Stimulated activated CD8-positive, alpha-beta memory T cell treated with anti-CD3 and anti-CD28 coated beads, Interleukin-12 subunit alpha, Interleukin-12 subunit beta, amount 100 ng/mL, for 1 hour (primary cell): ENCODE results near the gene SEMA3F.

Experiments
- DNase-seq: peaks from one replicate; pipeline ENCODE4 v3.0.0-alpha.2; 2020; ENCODE audit warnings: low read depth

Gene SEMA3F

DNA sequence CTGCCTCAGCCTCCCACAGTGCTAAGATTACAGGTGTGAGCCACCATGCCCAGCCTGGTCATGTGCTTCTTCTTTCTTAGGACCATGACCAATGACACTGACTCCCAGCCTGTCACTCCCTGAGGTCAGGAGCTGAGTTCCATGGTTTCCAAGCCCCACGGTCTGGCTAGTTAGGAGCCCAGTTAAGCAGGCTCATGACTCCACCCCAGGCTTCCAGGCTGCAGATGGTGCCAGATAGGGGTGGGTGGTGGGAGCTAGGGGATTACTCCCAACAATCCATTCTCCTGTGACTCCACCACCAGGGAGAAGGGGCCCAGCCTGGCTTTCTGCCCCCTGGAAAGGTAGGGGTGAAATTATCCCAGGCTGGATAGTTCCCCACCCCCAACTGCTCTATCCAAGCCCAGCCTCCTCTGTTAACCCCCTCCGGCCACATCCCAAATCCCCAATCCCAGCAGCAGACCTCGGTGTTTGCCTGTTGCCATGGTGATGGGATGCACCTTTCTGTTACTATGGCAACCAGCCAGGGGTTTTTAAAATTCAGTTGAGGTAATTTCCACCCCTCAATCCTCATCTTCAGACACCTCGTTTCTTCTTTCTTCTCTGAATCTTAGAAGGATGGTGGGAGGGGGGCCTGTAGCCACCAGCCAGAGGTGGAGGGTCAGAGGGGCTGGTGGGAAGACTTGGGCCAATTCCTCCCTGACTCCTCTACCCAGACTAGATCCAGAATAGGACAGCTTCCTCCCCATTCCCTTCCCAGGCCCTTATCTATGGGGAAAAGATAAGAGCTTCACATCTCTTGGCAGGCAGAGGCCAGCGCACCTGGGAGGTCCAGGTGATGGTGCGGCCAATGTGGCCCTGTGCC is 22.5 kb upstream of the SEMA3F start:
- no peak for DNase-seq

DNA sequence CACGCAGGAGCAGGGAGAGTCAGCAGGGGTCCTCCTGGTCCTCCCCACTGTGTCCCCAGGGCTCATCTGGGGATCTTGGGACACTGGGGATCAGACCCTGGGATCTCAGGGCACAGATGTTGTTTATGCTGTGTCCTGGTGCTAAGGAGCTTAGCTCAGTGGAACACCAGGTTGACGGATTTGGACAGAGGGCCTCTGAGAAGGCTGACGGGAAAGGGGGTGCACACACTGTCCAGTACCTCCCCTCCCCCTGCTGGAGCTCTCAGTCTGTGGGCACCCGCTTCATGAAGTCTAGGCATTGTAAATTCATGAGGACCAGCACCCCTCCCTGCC is 21.9 kb upstream of the SEMA3F start:
- no peak for DNase-seq

DNA sequence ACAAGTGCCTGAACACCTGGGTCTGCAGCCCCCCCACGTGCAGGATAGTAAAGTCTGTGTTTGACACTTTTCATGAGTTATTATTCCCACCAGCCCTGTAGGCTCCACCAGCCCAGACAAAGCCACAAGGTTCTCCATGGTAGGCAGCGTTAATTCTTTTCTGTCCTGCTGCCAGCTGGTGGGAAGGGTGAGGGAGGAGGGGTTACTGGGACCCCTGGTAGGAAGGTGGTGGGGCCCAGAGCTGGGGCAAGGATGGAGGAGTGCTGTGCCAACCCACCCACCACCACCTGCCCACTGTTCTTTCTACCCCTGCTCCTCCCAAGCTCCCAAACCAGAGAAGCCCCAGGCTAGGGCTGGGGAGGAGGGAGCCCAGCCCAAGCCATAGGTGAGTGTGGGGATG is 20.8 kb upstream of the SEMA3F start:
- no peak for DNase-seq

DNA sequence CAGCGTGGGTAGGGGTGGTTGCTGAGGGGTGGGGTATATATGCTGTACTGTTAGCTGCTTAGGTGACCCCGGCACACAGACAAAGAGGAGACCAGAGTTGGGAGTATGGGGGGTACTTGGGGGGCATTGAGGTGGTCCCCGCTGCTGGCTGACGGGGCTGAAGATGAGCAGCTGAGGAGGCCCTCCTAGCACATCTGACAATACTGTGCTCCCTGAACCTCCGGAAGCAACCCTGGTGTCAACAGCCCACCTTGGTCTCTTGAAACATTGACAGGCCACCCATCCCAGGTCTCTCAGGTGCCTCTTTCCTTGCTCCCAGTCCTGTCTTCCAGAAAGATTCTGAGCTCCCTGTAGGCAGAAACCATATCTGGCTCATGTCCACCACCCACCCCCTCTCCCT is 19.2 kb upstream of the SEMA3F start:
- DNase-seq: no peak

DNA sequence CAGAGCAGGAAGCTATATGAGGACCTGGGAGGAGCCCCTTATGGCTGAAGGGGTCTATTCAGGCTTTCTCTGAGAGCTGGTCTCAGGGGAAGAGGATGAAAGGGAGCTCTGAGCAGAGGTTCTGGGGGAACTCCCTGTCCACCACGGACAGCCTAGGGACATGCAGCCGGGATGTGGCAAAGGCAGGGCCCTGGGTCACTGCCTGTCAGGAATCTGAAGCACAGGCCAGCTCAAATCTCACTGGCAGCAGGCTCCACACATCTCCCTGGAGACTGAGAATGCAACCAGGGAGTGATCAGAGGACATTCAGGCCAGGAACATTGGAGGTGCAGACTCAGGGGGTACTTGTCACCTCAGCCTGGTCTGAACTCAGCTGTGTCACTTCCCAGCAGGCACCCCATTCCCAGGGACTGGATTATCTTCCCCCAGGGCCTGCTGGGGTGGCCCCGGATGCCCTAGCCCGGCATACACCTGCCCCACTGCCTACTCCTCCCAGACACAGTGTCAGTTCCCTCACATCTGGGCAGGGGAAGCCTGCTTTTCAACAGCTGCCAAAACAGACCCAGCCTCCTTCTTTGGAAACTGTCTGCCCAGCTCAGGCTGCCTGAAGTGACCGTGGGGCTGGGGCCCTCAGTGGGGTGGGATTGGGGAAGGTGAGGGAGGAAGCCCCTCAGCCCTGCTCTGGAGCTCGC is 18.3 kb upstream of the SEMA3F start:
- DNase-seq: no peak

DNA sequence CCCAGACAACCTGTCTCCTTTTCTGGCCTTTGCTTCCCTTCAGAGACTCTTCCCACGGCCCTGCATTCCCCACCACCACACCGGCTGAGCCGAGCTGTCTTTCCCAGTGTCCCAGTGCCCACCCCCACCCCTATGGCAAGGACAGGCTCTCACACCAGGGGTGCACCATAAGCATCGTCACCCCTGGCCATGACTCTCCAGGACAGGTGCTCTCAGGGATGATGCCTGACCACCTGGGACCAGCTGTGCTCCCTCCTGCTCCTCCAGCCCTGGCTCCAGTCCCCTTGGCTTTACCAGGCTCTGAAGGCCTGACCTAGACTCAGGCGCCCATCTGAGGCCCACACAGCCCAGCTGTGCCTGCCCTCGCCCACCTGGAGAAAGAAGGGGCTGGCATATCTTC is 17.6 kb upstream of the SEMA3F start:
- DNase-seq: no peak

DNA sequence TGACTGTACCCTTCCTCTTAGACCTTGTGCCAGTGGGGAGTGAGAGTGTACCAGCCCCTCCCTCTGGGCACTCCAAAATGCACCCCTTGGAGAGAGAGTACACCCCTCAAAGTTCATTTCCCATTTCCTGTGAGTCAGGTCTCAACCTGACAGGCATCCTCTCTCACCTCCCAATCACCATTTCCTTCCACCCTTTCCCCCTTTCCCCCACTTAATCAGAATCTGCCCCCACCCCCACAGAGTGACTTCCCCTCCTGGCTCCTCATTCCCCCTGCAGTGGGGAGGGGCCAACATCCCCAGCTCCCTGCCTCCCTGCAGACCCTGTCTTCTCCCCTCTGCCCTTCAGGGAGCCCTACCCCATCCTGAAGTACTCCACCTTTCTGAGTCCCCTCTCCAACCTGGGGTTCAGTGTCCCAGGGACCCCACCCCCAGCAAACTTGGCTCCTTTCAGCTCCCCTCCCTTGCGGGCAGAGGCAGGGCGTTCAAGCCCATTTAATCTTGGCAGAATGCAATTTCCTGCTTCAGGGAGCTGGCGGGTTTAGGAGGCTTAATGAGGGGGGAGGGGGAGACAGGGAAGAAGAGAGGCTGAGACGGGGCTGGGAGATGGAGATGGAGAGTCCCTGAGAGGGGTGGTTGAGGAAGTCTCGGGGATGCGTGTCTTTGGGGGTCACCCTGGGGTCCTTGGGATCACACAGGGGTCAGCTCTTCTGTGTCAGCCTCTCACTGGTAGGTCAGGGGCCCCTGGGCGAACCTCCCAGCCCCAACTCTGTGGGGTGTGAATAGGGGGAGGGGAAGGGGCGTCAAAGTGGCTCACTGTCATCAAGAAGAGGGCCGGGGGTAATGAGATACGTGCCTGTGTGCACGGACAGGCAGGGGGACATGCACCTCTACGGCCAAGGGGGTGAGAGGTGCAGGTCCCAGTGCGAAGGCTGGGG is 16.6 kb upstream of the SEMA3F start:
- no peak for DNase-seq

DNA sequence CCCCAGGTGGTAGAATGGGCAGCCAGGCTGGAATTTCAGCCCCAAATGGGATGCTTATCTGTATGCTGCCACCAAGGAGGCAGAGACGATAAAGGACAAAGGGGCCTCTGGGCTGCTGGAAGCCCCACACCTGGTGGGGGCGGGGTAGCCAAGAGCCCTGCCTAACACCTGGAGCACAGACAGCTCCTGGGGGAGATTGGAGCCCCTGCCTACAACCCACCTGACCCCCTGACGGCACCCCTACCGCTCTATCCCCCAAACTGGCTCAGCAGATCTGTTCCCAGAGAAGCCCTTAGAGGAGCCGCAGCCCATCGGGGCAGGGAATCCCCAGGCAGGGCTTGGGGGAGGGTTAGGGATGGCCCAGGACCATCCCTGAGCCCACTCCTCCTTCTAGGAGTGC is 15.8 kb upstream of the SEMA3F start:
- DNase-seq: no peak

DNA sequence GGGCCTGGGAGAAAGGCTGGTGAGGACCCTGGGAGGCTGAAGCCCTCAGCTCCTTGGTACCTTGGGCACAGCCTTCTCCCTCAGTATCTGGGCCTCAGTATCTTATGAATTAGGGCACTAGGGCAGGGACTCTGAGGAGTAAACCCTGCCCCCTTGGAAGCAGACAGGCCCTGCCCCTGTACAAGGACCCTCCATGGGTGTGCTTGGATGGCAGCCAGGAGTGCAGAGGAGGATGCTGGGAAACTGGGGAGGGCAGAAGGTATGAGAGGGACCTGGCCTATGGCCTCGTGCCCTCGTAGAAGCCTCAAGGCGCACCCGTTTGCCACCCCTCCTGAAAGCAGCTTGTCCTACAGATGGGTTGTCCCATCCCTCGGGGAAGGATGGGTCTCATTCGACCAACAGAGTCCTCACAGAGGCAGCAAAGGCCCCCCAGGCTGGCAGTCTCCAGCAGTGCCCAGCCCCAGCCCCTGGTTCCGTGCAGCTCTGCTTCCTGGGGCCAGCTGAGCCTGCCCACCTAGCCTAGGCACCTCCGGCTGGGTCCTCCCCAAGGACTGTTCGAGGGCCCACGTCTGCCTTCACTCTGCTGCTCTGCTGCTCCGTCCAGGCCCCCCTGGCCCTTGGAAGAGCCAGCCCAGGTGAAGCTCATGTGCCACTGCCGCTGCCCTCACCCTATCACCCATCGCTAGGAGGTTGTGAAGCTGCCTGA is 15.3 kb upstream of the SEMA3F start:
- no peak for DNase-seq

DNA sequence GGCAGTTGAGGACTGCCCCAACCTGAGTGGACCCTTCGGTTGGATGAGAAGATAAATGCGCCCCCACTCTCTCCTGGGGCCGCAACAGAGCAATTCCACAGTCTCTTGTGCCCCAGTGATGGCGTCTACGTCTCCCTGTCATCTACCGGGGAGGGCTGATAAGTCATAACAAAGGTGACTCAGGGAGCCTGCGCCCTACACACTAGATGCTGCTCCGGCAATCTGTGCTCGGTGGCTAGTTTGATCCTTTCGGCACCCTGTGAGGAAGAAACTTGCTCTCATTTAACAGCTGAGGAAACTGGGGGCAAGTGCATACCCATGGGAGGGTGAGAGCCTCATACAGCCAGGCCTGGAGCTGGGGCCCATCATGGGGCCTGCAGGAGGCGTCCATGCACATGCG is 14.1 kb upstream of the SEMA3F start:
- DNase-seq: no peak

DNA sequence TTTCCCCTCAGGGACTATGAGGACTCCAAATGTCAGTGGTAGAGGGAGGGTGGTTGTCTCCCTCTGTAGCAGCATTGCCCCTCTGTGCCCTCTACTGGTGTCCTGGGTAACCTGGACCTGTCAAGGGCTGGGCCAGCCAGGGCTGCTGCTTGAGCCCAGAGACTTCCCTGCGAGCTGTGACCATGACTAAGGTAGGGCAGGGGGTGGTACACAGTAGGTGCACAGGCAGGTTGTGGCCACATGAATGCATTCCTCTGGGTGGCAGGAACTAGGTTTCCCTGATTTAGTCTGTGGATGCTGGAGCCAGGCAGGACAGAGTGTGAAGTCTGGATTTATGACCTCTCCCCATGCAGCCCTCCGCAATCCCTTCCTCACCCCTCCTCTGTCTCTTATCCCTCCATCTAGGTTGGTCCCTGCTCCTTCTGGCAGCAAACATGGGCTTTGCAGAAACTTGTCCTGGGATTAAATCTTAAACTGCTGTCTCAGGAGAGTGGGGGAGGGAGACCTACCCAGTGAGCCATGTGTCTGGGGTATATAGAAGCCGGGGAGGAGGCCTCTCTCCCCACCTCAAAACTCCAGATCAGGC is 8.7 kb upstream of the SEMA3F start:
- no peak for DNase-seq

DNA sequence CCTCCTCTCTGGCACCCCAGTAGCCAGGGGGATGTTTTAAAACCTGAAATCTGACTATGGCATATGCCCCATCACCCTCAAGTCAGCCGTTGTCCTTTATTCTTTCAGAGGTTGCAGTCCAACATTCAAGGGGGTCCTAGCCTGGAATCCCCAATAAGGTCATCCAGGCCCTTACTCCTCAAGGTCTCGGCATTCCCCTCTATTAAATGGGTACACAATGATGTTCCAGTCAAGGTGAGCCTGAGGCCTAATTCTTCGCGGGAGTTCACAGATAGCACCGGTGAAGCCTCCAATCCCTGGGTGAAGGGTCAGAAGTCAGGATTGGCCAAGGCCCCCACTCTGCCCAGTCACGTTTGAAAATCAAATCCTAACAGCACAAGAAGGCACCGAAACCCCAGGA is 8.1 kb upstream of the SEMA3F start:
- no peak for DNase-seq

DNA sequence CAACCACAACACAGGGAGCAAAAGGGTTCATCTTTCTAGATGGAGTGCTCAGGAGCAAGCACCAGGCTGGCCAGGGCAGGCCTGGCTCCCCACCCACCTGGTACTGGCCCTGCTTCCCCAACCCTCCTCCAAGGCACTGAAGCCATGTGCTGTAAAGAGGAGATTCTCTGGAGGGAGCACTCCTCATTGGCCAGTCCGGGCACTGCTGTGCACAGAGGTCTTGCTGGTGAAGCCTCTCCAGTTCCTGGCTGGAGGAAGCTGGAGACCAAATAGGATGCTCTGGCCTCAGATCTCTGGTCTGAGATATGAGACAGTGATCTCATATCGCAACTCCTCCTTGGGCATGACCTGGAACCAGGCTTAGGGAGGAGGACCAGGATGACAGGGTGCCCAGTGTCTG is 7.7 kb upstream of the SEMA3F start:
- no peak for DNase-seq

DNA sequence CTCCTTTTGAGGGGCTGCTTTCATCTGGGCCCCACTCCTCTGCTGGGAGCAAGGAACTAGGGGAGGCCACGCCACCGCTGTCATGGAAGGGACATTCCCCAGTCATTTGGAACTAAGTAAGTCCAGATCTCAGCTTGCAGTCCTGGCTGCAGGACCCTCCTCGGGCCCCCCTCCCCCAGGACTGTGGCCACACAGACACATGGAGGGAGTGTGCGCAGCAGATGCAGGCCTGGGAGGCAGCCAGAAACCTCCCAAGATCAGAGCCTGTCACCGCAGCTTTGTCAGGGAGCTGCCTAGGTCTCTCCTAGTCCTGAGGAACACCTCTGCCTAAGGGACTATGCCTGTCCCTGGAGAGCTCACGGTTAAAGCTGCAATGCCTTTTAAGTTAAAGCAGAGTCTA is 7.3 kb upstream of the SEMA3F start:
- no peak for DNase-seq

DNA sequence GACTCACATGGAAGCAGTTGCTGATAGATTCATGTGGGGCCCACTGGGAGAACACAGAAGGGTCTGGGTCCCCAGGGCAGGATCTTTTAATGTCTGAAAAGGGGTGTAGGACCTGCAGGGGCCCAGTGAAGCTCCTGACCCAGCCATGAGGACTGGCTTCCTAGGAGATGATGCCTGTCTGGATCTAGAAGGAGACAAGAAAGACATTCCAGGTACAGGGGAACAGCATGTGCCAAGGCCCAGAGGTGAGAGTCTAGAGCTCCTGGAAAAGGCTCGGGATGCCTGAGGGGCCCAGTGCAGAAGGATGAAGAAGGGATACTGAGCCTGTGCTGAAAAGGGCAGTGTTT is 4.7 kb upstream of the SEMA3F start:
- no peak for DNase-seq

DNA sequence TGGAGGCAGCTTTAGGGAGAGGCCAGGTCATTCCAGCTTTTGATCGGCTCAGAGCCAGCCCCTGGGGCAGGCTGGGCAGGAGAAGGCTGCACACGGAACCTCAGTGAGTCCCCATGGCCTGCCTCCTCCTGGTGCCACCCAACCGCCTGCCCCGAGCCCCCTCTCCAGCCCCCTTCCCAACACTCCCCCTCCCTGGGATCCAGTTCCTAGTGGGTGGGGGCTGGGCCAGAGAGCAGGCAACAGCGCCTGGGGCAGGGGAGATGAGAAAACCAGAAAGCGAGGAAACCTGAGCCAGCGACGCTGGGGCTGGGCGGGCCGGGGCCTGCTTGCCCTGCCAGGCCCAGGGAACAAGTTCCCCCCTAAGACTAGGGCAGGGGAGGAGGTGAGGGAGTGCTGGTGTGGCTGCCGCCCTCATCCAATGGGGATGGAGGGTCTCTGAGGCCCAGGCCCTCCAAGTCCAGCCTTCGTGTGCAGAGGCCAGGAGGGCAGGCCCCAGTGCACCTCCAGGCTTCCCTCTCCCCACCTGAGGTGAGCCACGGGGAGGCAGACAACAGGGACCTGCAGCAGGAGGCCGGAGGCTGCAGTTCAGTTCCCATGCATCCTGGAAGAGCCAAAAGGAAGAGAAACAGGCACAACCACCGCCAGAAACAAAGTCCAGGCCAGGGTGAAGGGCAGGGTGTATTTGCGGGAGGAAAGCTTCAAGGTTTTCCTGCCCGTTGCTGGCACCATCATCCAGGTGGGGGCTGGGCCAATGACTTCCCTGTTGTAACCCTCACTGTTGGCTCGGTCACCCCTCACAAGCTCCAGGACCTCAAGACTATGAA is 4.0 kb upstream of the SEMA3F start:
- DNase-seq: no peak

DNA sequence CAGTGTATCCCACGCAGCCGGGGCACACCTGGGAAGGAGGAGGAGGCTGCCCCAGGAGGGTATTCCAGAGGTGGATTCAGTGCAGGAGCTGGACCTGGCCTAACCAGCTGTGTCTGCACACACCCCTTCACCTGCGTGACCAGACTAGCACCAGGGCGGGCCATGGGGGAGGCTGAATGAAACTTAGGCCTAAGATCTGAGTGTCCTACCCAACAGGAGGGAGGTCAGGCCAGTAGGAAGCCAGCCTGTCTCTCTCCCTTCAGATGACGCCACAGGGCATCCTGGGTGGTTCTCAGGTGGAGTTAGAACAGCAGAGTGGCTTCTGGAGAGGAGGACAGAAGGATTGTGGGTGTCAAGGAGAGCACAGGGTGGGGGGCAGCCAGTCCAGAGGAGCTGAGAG is 3.4 kb upstream of the SEMA3F start:
- no peak for DNase-seq

DNA sequence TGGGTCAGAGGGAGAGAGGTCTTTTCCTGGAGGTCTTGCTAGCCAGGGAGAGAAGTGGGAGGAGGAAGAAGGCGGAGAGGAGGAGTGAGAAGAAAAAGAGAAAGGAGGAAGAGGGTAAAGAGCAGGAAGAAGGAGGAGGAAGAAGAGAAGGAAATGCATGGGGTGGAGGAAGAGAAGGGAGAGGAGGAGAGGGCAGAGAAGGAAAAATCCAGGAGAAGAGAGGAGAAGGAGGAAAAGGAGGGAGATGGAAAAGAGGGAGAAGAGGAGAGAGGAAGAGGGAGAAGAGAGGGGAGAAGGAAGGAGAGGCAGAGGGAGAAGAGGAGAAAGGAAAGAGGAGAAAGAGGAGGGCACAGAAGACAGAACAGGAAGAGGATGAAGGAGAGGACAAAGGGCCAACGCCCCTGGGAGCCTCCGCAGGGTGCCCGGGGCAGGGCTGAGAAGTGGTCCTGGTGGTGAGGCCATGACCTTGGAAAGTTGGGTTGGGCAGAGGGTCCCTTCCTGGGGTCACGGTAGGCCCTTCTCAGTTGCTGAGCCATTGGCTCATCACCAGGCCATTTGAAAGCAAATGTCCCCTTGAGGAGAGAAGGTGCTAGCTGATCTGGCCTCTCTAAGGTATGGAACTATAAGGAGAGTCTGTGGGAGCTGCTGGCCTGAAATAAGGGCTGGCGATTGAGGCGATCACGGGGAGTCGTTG is 1.2 kb upstream of the SEMA3F start:
- DNase-seq: no peak

DNA sequence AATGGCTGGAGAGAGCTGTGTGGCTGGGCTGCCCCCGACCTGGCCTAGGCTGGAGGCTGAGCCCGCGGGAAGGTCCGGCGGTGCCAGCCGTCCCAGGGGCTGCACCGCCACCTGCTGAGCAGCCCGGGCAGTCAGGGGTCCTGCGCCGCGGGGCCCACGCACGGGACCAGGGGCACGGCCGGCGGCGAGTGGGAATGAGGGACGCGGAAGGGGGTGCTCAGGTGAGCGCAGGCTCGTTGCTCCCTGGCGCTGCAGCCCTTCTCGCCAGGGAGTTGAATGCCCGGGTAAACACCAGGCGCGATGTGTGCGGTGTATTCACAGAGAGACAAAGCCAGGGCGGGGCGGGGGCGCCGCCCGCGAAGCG is 666 bp upstream of the SEMA3F start:
- no peak for DNase-seq

DNA sequence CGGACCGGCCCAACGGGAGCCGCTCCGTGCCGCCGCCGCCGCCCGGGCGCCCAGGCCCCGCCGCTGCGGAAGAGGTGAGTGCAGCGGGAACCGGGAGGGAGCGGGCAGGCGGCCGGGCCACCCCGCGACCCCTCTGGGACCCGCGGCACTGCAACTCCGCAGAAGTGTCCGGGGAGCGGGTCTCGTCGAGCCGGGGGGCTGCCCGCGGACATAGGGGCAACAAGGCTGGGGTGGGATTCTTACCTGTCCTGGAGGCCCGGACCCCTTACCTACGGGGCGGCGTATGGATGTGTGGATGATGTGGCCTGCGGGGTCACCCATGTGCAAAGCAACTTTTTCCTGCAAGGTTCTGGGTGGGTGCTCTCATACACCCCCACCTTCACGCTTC is 361 bp downstream of the SEMA3F start:
- no peak for DNase-seq

DNA sequence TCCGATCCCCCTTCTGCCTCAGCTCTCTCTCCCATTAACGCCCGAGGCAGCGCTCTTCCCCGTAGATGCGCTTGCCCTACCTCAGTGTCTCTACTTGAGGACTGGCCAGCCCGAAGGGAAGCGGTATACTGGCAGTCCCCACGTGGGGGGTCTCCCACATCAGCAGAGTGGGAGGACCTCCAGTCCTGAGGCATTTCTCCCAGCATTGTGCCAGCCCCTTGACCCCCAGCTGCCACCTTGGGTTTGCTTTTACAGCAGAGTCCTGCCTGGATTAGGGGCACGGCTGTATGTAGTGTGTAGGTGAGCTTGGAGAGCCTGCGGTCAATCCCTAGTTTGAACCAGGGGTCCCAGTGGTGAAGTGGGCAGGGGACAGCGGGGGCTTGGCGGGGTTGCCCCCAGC is 767 bp downstream of the SEMA3F start:
- no peak for DNase-seq
